Stimulated activated CD8-positive, alpha-beta memory T cell treated with anti-CD3 and anti-CD28 coated beads, Interleukin-7, amount 100 ng/mL, for 48 hours (primary cell): ENCODE measurements around the gene BCAS3.

Experiments
- DNase-seq, 2 donors: peaks; one replicate each; pipeline ENCODE4 v3.0.0-alpha.2; 2020; ENCODE audit warnings: low read depth in 1 of 2; ENCODE audit errors: extremely low read depth in 1 of 2

Gene BCAS3

GRCh38 chr17:61369751-61370150, 692.1 kb downstream of the BCAS3 start:
- no peak for DNase-seq

- DNase-seq, result no peak
Observed at GRCh38 chr17:61371179-61371578, 693.5 kb downstream of the BCAS3 start.

- no peak for DNase-seq
Observed at GRCh38 chr17:61371606-61372005, 694.0 kb downstream of the BCAS3 start.

GRCh38 chr17:61372436-61372835, 694.8 kb downstream of the BCAS3 start:
- no peak for DNase-seq

DNA sequence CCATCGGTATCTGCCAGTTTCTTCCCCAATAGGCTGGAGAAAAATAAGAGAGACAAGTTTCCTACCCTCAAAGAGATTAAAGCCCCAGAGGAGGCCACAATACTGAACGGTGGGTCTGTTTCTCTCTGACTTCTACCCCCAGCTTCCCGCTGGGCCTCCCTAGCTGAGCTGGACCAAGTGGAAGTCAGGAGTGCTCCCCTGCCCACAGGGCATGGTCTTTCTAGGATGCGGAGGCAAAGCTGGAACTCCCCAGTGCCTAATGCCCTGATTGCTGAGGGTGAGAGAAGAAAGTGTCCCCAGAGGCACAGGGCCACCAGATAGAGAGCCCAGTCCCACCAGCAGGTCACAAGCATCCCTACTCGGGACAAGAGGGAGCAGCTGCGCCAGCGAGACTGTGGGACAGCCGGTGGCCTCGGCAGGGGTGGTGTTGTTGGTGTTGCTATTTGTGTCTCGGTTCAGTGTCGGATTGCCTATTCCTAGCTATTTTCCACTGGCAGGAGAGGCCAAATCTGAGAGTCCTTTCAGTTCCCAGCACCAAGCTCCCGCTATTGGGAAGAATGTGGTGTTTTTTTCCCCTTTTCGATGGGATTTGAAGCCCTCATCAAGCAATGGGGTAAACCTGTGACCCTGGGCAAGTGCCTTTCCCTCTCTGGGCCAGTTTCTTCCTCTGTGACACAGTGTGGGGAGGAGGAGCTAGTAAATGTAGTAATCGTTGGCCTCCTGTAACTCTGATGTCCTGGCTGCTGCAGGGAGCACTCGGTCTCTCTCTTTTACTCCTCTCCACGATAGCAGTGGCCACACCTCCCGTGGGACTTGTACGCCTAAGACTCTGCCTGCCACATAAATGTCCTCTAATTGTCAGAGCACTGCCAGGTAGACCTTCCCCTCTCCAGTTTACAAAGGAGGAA, 699.5 kb downstream of the BCAS3 start:
- DNase-seq, result no peak

- DNase-seq, result no peak
Observed at GRCh38 chr17:61378658-61379456, 701.2 kb downstream of the BCAS3 start.

DNA sequence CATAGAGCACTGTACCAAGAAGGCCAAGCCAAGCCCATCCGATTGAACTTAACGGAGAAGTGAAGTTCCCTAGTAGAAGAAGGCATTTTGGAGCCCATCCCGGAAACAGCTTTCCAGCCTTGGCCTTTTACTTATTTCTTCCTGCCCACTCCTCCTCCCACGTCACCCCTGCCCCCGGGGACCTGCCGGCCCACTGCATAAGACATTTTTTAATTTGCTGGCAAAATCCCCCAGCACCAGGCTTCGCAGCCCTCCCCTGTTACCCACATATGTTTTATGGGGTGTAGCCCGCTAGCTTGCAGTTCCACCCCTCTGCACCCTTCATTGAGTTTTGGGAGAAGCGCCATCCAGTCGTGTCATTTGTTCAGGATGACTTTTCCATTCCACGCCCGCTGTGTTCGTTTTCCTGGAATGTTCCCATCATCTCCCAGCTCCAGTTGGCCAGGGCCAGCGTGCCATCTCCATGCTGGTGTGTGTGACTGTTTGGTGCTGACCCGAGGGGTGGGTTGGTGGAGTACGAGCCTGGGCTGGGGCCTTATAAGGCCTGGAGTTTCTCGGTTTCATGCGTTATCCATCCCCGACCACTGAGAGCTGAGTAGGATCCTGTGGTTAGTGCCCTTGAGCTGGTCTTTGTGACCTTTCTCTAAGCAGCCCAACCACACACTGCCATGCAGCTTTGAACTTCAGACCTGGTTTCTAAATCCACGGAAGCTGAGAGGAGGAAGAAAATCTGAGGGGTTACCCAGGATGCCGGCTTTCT, 702.0 kb downstream of the BCAS3 start:
- DNase-seq, result no peak

DNA sequence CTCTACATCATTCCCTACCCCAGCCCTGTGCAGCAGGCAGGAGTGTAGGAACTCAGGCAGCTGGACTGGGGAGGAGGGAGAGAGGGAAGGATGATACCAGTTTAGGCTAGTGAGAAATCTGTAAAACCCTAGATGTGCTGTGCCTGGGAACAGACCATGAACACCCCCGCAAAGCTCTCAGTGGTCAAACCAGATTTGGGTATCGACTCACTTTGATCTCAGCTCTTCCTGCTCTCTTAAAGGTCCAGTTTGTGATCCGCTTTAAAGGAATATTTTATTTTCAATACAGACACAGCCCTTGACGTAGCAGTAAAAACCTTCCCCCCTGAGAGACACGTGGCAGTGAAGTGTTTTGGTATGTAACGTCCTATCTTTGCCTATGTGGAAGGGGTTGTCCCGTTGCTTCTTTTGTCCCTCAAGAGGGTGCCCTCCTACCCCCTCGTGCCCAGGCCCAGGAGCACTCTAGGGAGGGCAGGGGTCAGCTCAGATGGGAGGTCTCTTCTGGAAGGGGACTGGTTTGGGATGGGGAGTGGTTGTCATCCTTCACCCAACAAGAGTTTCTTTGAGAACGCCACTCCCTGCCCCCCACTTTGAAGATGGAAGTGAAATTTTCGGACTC, 702.7 kb downstream of the BCAS3 start:
- no peak for DNase-seq

DNA sequence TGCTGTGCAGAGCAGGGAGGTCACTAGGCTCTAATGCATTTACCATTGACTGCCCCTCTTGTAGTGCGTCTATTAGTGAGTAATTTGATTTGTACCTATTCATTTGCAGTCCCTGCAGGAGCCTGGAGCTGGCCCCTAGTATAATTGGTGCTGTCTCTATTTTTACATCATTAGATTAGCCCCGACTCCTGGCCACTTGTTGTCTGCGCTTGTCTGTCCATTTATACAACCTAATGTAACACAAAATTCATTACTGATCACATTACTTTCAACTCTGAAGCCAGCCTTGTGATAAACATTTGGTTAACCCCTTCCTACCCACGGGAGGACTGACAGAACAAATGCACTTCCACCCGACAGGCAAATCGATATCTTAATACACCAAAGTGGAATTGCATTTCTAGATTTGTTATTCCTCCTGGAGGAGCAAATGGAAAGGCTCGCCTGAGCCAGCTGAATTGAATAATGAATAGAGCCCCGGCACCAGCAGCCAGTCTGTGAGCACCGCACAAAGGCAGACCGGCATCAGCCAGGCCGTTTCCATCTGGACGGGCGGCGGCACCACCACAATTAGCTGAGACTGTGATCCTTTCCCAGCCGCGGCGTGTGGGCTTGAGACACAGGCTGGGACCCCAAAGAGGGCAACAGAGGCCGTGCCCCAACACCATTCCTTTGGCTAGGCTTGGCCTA, 703.3 kb downstream of the BCAS3 start:
- DNase-seq, result no peak

DNA sequence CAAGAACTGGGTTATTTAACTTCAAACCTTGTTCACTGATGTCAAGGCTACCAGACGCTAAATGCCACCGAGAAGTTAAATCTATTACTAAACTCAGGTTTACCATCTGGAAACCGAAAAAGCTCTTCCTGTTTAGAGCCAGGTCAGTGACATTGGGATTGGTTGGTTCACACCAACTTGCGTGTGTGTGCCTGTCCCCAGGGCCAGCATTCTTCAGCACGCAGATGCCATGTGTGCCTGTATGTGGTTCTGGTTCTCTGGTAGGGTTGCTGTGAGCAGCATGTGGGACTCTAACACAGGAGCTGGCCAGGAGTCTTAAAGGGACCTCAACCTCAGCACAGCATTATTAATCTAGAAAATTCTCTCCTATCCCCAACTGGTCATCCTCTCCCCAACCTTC, 703.9 kb downstream of the BCAS3 start:
- no peak for DNase-seq

DNA sequence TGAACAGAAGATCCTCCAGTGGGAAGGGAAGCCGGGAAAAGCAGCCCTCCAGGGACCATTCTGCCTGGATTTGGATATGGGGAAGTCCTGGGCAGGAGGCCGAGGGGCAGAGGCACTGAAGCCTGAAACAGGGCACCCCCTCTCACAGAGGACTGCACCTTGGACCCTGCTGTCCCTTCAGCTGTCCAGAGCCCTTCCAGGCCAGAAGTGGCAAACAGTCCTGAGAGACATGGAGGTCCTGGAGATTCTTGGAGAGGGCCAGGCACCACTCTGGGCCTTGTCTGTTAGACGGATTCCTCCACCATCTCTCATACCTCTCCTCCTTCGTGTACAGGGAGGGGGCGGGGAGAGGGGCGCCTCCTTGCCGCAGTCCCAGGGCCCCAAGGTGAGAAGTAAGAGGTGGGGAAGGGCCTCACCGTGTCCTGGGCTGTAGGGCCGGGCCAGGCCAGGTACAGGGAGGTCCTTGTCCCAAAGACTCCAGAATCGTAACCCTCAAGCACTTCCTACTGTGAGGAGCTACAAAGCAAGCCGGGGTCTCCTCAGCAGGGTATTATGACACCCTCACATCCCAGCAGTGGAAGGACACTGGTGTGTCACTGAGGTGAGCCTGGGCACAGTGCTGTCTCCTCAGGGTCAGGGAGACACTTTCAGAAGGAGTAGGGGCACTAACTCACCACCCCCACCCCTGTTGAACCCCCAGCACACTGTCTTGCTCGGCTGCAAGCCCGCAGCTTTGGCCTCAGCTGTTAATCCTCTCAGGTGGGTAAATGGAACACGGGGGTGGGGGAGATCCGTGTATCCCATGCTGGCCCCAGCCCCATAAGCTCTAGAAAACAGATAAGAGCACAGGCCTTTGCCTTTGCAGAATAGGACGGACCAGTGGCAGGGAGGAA, 705.4 kb downstream of the BCAS3 start:
- no peak for DNase-seq

DNA sequence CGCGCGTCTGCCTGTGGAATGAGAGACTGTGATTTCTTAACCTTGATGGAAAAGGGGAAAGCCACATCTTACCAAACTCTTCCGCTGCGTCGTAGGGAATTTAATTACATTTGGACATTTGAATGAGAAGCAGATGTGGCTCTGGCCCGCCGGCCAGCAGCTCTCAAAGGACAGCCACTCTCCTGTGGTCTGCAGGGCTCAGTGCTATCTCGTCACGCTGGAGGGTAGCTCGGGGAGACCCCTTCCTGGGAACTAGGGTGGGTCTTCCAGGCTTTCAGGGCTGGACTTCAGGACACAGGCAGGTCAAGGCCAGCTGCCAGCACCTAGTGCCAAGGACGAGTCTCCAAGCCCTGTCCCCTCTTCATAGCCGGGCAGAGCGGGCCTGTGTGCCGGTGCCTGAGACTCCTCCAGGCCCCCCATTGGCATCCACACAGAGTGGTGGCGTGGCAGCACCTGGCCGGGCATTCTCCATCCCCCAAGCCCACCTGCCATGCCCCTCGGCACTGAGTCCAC, 706.1 kb downstream of the BCAS3 start:
- no peak for DNase-seq

DNA sequence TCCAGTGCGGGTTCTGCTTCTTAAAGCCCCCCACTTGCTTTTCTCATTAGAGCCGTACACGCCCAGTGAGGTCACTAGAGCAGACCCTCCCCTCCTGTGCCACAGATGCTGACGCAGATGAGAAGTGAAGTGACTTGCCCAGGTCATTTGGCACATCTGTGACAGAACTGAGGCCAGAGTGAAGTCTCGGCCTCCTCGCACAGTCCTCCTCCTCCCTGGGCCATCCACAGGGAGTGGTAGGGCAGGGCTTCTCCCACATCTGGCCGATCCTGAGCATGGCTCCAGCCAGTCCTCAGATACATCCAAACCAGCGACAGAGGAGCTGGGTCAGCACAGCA, 706.7 kb downstream of the BCAS3 start:
- DNase-seq, result no peak

- DNase-seq, result no peak
Observed at GRCh38 chr17:61384692-61385576, 707.3 kb downstream of the BCAS3 start.

GRCh38 chr17:61385577-61386236, 708.1 kb downstream of the BCAS3 start:
- DNase-seq, result no peak

DNA sequence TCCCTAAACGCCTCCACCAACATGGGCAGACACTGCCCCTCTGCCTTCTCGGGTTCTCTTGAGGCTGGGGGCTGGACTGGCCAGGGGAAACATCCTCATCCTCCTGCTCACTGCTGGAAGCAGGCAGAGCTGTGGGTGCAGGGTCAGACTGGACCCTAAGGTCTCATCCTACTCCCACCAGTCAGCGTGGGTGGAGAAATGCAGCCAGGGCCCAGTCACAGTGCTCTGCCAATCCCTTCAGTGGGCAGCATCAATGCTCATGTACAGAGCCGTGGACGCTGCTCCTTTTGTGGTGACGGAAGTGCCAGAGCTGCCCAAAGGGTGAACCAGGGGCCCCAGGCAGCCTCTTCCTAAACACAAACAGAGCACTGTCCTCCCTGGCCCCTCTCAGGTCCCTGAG, 708.6 kb downstream of the BCAS3 start:
- DNase-seq, result no peak

DNA sequence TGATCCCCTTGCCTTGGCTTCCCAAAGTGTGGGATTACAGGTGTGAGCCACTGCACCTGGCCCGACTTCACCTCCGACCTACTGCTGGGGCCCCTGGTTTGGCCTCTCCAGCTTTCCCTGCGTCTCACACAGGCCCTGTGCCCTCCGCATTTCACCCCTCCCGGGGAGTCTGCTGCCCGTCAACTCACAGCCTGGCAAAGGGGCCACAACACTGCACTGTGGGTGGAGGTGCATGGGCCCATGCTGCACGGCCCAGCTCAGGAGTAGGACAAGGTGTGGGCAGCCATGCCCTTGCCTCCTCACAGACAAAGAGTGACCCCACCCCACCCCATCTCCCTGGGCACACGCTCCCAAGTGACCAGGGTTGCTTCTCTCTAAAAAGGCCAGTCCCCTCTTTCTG, 709.4 kb downstream of the BCAS3 start:
- DNase-seq, result no peak
